HG03439 (cell line): ENCODE data around the gene VGF.
A peak's percentile ranks its signal among the peaks of the same experiment; 100 is the strongest.

ENCODE experiments used
- ATAC-seq: cut with Tn5 transposase; IDR thresholded peaks from one replicate; pipeline ENCODE4 v1.9.1; 2021; ENCODE audit warnings: mild to moderate bottlenecking, moderate library complexity; ENCODE audit not compliant: unreplicated experiment

The VGF gene

GRCh38 chr7:101166909-101167644 lies 1.7 kb upstream of the VGF start:
- ATAC-seq, result no peak

- no peak for ATAC-seq
Measured at GRCh38 chr7:101166648-101166908, 1.2 kb upstream of the VGF start.

GRCh38 chr7:101165958-101166647 lies 734 bp upstream of the VGF start:
- ATAC-seq, result no peak

- no peak for ATAC-seq
Measured at GRCh38 chr7:101164071-101164840, 1.1 kb downstream of the VGF start.

DNA sequence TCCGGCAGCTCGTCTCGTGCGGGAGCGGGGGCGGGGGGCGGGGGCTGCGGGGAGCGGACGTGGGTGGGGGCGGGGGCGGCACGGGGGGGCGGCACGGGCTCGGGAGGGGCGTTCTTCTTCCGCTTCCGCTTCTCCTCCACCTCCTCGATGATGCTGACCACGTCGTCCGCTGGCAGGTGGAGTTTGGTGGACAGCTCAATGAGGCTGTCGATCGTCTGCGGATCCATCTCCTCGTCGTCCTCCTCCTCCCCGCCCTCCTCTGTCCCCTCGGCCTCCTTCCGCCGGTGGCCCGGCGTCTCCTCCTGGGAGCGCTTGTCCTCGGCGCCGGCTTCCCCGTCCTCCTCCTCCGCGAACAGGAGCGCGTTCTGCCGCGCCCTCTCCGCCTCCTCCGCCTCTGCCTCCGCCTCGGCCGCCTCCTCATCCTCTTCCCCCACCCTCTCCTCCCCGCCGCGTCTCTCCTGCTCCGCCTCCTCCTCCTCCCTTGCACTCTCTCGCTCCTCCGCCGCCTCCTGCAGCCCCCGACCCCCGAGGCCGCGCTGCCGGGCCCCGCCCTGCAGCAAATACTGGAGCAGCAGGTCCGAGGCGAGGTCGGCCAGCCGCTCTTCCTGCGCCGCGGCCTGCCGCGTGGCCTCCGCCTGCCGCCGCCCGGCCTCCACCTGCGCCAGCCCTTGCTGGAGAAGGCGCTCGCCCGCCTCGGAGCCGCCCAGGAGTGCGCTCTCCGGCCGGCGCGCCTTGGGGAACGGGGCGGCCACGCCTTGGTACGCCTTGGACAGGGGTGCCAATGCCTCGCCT lies 1.9 kb downstream of the VGF start:
- ATAC-seq, result no peak

GRCh38 chr7:101162551-101163278 lies 2.7 kb downstream of the VGF start:
- no peak for ATAC-seq

DNA sequence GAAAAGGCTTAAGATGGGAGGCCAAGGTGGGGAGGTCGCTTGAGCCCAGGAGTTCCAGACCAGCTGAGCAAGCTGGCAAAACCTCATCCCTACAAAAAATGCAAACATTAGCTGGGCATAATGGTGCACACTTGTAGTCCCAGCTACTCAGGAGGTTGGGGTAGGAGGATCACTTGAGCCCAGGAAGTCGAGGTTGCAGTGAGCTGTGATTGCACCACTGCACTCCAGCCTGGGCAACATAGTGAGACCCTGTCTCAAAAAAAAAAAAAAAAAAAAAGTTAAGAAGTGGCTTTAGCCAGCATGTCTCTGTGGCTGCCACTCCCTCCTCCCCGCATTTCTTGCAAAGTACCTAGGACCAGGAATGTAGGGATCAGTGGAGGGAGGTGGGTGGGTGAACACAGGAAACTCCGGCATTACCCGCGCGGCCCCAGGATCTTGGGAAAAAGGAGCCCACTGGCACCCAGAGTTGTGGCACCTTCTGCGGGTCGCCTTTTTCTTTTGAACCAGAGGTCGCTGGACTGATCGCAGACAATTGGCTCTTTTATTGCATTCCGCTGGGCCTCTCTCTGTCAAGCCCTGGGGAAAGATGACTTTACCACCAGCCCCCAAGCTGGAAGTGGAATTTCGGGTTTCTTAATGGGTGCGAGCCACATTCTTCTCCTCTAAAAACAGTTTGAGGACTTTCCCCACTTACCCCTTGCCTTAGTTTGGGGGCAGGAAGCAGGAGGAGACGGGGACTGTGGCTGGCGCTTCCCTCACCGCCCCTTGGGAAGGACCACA lies 3.5 kb downstream of the VGF start:
- no peak for ATAC-seq

- no peak for ATAC-seq
Measured at GRCh38 chr7:101160910-101161309, 4.5 kb downstream of the VGF start.

- no peak for ATAC-seq
Measured at GRCh38 chr7:101159696-101160674, 5.4 kb downstream of the VGF start.

DNA sequence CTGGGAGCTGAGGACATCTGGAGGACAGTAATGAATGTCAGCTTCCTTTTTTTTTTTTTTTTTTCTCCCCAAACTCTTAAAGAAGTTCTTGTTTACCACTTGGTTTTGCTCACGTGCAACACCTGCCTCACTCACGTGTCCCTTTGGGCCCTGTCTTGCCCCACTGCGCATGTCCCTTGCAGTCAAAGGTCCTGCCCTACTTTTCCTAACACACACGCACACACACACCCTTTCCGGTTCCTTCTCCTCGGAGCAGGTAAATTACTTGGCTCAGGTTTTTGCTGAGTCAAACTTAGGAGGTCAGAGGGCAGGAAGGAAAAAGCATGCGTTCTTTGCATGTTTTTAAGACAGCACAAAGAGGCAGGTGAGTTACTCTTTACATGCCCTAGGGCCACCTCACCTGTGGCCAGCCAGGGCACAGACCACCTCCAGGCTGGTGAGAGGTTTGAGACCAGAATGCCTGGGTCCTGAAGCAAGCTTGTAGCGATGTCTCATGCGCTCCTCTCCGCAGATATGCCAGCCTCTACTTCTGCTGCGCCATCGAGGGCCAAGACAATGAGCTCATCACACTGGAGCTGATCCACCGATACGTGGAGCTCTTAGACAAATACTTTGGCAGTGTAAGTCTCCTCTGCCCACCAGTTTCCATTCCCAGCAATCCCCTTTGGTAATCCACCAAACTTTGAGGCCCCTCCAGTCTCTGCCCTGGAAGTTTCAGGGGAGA lies 8.3 kb downstream of the VGF start:
- no peak for ATAC-seq

- ATAC-seq, result no peak
Measured at GRCh38 chr7:101156277-101156676, 9.1 kb downstream of the VGF start.

DNA sequence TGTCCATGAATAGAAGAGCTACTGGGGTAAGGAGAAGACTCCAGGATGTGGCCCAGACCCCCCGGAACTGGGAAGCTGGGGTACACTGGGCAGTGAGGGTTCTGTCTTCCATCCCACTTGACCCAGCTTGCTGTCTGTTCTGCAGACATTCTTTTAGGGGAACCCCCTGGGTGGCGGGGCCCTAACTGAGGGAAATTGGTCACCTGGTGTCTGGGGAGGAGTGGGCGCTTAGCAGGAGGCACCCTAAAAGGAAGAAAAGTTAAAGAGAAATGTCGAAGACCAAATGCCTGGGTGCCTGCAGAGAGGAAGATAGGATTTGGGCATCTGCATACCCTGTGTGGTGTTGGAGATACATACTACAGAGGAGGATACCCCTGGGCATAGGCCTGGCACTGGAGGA lies 10.1 kb downstream of the VGF start:
- no peak for ATAC-seq

DNA sequence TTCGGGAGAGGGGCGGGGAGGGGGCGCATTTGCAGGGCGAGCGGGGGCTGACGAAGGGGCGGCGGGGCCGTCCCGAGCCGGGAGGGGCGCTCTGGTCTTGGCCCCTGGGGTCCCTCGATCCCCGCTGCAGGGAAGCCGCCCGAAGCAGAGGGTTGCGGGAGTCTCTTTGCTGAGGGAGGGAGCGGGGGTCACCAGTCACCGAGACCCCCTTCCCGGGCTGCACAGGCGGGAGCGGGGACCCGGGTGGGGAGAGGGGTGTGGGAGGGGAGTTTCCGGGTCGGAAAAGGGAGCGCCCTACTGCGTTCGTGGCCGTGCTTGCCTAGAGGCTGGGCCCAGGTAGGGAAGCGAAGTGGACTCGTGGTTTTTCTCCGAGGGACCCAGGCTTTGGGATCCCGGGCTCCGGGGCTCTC lies 10.7 kb downstream of the VGF start:
- ATAC-seq, result no peak

DNA sequence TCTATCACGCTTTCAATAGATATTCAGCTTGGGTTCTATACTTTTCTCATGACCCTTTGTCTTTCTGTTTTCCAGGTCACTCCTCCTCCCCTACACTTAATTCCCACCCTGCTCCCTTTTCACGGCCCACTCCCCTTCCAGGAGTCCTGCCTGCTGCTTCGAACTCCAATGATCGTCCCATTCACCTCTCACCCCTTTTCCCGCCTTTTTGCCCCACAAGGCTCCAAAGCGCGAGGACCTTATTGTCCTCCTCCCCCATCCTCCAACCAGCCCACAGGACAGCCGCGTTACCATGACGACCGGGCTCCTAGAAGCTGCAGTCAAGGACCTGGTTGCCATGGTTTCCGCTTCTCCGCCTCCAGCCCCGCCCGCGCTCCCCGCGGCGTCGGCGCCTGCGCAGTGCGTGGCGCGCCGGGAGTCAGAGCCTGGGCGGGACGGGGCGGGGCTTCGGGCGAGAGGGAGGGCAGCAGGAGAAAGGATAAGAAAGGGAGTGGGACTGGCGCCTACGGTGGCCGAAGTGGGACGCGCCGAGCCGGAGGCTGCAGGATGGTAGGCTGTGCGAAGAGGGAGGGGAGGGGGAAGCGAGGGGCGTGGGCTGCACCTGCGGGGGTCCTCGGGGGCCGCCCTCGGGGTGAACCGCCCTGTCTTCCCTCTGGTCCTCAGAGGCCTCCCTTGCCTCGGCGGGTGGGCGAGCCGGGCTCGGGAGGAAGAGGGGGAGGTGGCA lies 11.2 kb downstream of the VGF start, which contains the start of gene AP1S1:
TSS of gene AP1S1 (plus strand) at position 508 of the 724 bp plus-strand sequence. CDS start at position 547, 39 bp downstream.
- ATAC-seq, result peak; percentile 80

GRCh38 chr7:101151908-101152651 lies 13.3 kb downstream of the VGF start:
- no peak for ATAC-seq

- ATAC-seq, result no peak
Measured at GRCh38 chr7:101140746-101141382, 24.5 kb downstream of the VGF start.
